WTC11 (cell line): Measurements from ENCODE around the gene SOX6. TPM values are rescaled to one million over a fixed set of nuclear protein-coding genes. Genes with fewer than 3 reads are reported as not detected.

Experiments
- ATAC-seq: fragments of 200-7000 bp; cut with Tn5 transposase; 2 replicates; pipeline ENCODE4 v1.10.0; 2021; ENCODE audit warnings: mild to moderate bottlenecking, moderate library complexity
- CTCF ChIA-PET: fragments of 300-600 bp; sonication (Branson Sonifier 250); formaldehyde crosslinking; loops from one replicate; lab custom pipeline; 2021; ENCODE audit warnings: antibody characterized with exemption; lab: Charles Lee
- POLR2A ChIA-PET: fragments of 350-600 bp; sonication (Branson Sonifier 250); formaldehyde crosslinking; loops from one replicate; lab custom pipeline; 2021; ENCODE audit warnings: antibody characterized with exemption; lab: Charles Lee
- DNase-seq: peaks from one replicate; pipeline ENCODE4 v3.0.0; 2021; ENCODE audit warnings: low spot score
- H3K27ac Mint-ChIP-seq: 2 replicates; pipeline ENCODE4 v1.8.0; 2021; ENCODE audit warnings: mixed read lengths
- H3K27me3 Mint-ChIP-seq: 2 replicates; pipeline ENCODE4 v1.8.0; 2021; ENCODE audit warnings: low read depth, mild to moderate bottlenecking, moderate library complexity, mixed read lengths
- H3K36me3 Mint-ChIP-seq: 2 replicates; pipeline ENCODE4 v1.8.0; 2021; ENCODE audit warnings: mixed read lengths
- H3K4me1 Mint-ChIP-seq: 2 replicates; pipeline ENCODE4 v1.8.0; 2022; ENCODE audit warnings: mixed read lengths
- H3K4me3 Mint-ChIP-seq: 2 replicates; pipeline ENCODE4 v1.8.0; 2021; ENCODE audit warnings: mild to moderate bottlenecking, moderate library complexity, mixed read lengths
- H3K9me3 Mint-ChIP-seq: 2 replicates; pipeline ENCODE4 v1.8.0; 2021; ENCODE audit warnings: mixed read lengths
- EMX1 ChIP-seq: fragments of 250-450 bp; sonication (Bioruptor Pico); IDR thresholded peaks from 2 replicates; pipeline ENCODE4 v1.8.0; 2021; ENCODE audit warnings: mild to moderate bottlenecking
- ETV6 ChIP-seq: sonication (generic); formaldehyde crosslinking; IDR thresholded peaks from 2 replicates; pipeline ENCODE4 v1.8.1; 2022; ENCODE audit warnings: mild to moderate bottlenecking, missing genetic modification reagents
- FOXP1 ChIP-seq: sonication (generic); formaldehyde crosslinking; IDR thresholded peaks from 2 replicates; pipeline ENCODE4 v1.8.0; 2022; ENCODE audit warnings: missing genetic modification reagents, mild to moderate bottlenecking, moderate library complexity, borderline replicate concordance
- IRF2 ChIP-seq: sonication (generic); formaldehyde crosslinking; IDR thresholded peaks from 2 replicates; pipeline ENCODE4 v1.8.0; 2022; ENCODE audit warnings: low read depth, missing genetic modification reagents, borderline replicate concordance
- KAT7 ChIP-seq: sonication (generic); formaldehyde crosslinking; IDR thresholded peaks from 2 replicates; pipeline ENCODE4 v1.8.1; 2023; ENCODE audit warnings: missing genetic modification reagents, mild to moderate bottlenecking, borderline replicate concordance
- MYBL2 ChIP-seq: sonication (generic); formaldehyde crosslinking; IDR thresholded peaks from 2 replicates; pipeline ENCODE4 v1.8.1; 2023; ENCODE audit warnings: mild to moderate bottlenecking, moderate library complexity, missing genetic modification reagents
- NFATC4 ChIP-seq: fragments of 250-450 bp; sonication (Bioruptor Pico); IDR thresholded peaks from 2 replicates; pipeline ENCODE4 v1.9.0; 2021; ENCODE audit warnings: mild to moderate bottlenecking
- NR3C1 ChIP-seq: sonication (generic); formaldehyde crosslinking; conservative IDR thresholded peaks from 2 replicates; pipeline ENCODE4 v1.8.1; 2023; ENCODE audit warnings: low read depth, mild to moderate bottlenecking, missing genetic modification reagents
- SP1 ChIP-seq: sonication (generic); formaldehyde crosslinking; conservative IDR thresholded peaks from 2 replicates; pipeline ENCODE4 v1.8.1; 2022; ENCODE audit warnings: missing genetic modification reagents
- TP53 ChIP-seq: sonication (generic); formaldehyde crosslinking; IDR thresholded peaks from 2 replicates; pipeline ENCODE4 v1.8.1; 2023; ENCODE audit warnings: mild to moderate bottlenecking, missing genetic modification reagents
- ZNF138 ChIP-seq: sonication (generic); formaldehyde crosslinking; conservative IDR thresholded peaks from 2 replicates; pipeline ENCODE4 v1.8.1; 2022; ENCODE audit warnings: mild to moderate bottlenecking, moderate library complexity, missing genetic modification reagents
- ZNF425 ChIP-seq: fragments of 250-450 bp; sonication (Bioruptor Pico); conservative IDR thresholded peaks from 2 replicates; pipeline ENCODE4 v1.9.0; 2021; ENCODE audit warnings: mild to moderate bottlenecking
- ZSCAN18 ChIP-seq: fragments of 250-450 bp; sonication (Bioruptor Pico); IDR thresholded peaks from 2 replicates; pipeline ENCODE4 v2.1.2; 2022; ENCODE audit warnings: mild to moderate bottlenecking, moderate library complexity
- total RNA-seq: library from RNA; stranded (reverse); gene quantifications from 3 replicates; pipeline ENCODE4 v1.2.3, GENCODE V29; 2021
- TF ChIP-seq, protein P1 (sequence below): sonication (generic); formaldehyde crosslinking; IDR thresholded peaks from 2 replicates; pipeline ENCODE4 v1.8.1; 2023; ENCODE audit warnings: mild to moderate bottlenecking, moderate library complexity, missing genetic modification reagents
- TF ChIP-seq, protein P2 (sequence below): sonication (generic); formaldehyde crosslinking; IDR thresholded peaks from 2 replicates; pipeline ENCODE4 v1.8.0; 2022; ENCODE audit warnings: mild to moderate bottlenecking, missing genetic modification reagents
- TF ChIP-seq, protein P3 (sequence below): fragments of 250-450 bp; sonication (Bioruptor Pico); IDR thresholded peaks from 2 replicates; pipeline ENCODE4 v1.9.0; 2021; ENCODE audit warnings: mild to moderate bottlenecking
- TF ChIP-seq, protein P4 (sequence below): sonication (generic); formaldehyde crosslinking; IDR thresholded peaks from 2 replicates; pipeline ENCODE4 v1.8.1; 2022; ENCODE audit warnings: low read depth, missing genetic modification reagents, borderline replicate concordance

SOX6 gene
- total RNA-seq, 1 experiment from 2014 or later, result 0.13 TPM

- TF ChIP-seq, protein P1, sequence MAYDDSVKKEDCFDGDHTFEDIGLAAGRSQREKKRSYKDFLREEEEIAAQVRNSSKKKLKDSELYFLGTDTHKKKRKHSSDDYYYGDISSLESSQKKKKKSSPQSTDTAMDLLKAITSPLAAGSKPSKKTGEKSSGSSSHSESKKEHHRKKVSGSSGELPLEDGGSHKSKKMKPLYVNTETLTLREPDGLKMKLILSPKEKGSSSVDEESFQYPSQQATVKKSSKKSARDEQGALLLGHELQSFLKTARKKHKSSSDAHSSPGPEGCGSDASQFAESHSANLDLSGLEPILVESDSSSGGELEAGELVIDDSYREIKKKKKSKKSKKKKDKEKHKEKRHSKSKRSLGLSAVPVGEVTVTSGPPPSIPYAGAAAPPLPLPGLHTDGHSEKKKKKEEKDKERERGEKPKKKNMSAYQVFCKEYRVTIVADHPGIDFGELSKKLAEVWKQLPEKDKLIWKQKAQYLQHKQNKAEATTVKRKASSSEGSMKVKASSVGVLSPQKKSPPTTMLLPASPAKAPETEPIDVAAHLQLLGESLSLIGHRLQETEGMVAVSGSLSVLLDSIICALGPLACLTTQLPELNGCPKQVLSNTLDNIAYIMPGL (CRISPR knock-in tag), result no peak
- no peak for TF ChIP-seq MYBL2
- TF ChIP-seq, all 79 proteins: peak for 0
These were observed 356.3 kb downstream of the SOX6 start (continued) for GRCh38 chr11:16000065-16000464.

DNA sequence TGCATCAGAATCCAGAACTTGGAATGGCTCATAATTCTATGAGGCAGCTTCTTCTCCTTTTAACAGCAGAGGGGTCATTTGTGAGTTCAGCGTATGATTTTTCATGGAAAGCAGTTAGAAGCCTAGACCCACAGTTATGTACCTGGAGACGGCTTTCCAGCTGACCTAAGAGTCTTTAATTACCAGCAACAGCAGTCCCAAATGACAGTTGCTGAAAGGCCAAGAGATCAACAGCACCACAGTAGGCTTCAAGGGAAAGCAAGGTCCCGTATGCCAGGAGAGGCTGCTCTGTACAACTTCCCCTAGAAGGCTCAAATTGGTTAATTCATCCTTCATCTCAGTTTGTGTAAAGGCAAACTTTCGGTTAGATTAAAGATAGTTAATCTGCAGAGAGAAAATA is 363.0 kb downstream of the SOX6 start:
- Mint-ChIP-seq H3K4me3 (no peak overlapping the region), H3K36me3 (no peaks in the 10 kb centered on the region), H3K9me3 (no peaks in the 10 kb centered on the region), H3K4me1 (0 out of 2 replicates have a peak, but pooled peaks cover 3% of the 10 kb centered on the region), H3K27ac (no peak overlapping the region), H3K27me3 (peaks cover 59% of the 10 kb centered on the region)
- ATAC-seq (no peak), DNase-seq (no peak)
- TF ChIP-seq SP1, result no peak
- TF ChIP-seq ETV6 (CRISPR knock-in tag), result no peak
- TF ChIP-seq, protein P2, sequence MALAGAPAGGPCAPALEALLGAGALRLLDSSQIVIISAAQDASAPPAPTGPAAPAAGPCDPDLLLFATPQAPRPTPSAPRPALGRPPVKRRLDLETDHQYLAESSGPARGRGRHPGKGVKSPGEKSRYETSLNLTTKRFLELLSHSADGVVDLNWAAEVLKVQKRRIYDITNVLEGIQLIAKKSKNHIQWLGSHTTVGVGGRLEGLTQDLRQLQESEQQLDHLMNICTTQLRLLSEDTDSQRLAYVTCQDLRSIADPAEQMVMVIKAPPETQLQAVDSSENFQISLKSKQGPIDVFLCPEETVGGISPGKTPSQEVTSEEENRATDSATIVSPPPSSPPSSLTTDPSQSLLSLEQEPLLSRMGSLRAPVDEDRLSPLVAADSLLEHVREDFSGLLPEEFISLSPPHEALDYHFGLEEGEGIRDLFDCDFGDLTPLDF, result no peak
- no peak for TF ChIP-seq MYBL2
- no peak for TF ChIP-seq IRF2 (CRISPR knock-in tag)
- TF ChIP-seq, protein P3, sequence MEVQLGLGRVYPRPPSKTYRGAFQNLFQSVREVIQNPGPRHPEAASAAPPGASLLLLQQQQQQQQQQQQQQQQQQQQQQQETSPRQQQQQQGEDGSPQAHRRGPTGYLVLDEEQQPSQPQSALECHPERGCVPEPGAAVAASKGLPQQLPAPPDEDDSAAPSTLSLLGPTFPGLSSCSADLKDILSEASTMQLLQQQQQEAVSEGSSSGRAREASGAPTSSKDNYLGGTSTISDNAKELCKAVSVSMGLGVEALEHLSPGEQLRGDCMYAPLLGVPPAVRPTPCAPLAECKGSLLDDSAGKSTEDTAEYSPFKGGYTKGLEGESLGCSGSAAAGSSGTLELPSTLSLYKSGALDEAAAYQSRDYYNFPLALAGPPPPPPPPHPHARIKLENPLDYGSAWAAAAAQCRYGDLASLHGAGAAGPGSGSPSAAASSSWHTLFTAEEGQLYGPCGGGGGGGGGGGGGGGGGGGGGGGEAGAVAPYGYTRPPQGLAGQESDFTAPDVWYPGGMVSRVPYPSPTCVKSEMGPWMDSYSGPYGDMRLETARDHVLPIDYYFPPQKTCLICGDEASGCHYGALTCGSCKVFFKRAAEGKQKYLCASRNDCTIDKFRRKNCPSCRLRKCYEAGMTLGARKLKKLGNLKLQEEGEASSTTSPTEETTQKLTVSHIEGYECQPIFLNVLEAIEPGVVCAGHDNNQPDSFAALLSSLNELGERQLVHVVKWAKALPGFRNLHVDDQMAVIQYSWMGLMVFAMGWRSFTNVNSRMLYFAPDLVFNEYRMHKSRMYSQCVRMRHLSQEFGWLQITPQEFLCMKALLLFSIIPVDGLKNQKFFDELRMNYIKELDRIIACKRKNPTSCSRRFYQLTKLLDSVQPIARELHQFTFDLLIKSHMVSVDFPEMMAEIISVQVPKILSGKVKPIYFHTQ, result no peak
- TF ChIP-seq ZNF138, result no peak
- TF ChIP-seq NFATC4 (CRISPR knock-in tag), result no peak
- no peak for TF ChIP-seq KAT7 (CRISPR knock-in tag)
- no peak for TF ChIP-seq ZNF425 (CRISPR knock-in tag)
- no peak for TF ChIP-seq TP53
- no peak for TF ChIP-seq FOXP1 (CRISPR knock-in tag)
- no peak for TF ChIP-seq EMX1 (CRISPR knock-in tag)
- TF ChIP-seq ZSCAN18 (CRISPR knock-in tag), result no peak
- TF ChIP-seq, protein P4, sequence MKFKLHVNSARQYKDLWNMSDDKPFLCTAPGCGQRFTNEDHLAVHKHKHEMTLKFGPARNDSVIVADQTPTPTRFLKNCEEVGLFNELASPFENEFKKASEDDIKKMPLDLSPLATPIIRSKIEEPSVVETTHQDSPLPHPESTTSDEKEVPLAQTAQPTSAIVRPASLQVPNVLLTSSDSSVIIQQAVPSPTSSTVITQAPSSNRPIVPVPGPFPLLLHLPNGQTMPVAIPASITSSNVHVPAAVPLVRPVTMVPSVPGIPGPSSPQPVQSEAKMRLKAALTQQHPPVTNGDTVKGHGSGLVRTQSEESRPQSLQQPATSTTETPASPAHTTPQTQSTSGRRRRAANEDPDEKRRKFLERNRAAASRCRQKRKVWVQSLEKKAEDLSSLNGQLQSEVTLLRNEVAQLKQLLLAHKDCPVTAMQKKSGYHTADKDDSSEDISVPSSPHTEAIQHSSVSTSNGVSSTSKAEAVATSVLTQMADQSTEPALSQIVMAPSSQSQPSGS, result no peak
- TF ChIP-seq NR3C1, result no peak
- ChIA-PET POLR2A (no interaction called here), CTCF (no interaction called here)
